KG1 (cell line): Measurements from ENCODE around the gene CFAP157.

Experiments
- DNase-seq: peaks from one replicate; lab custom pipeline; 2025; lab: John Stamatoyannopoulos, UW

Gene CFAP157

GRCh38 chr9:127715470-127716337 lies 8.9 kb downstream of the CFAP157 start, which contains the start of the genes PTRH1 and TTC16:
PTRH1 (minus strand) TSS chr9:127715663; CDS start chr9:127715639, 24 bp downstream.
TTC16 (plus strand) TSS chr9:127716079; CDS start chr9:127716146, 67 bp downstream.
- DNase-seq = peak; percentile 94

GRCh38 chr9:127716412-127716811 lies 9.6 kb downstream of the CFAP157 start:
- no peak for DNase-seq

- no peak for DNase-seq
Observed at GRCh38 chr9:127717766-127718165, 11.0 kb downstream of the CFAP157 start.

- no peak for DNase-seq
Observed at GRCh38 chr9:127720031-127720864, 13.5 kb downstream of the CFAP157 start.

- no peak for DNase-seq
Observed at GRCh38 chr9:127720865-127721227, 14.1 kb downstream of the CFAP157 start.

GRCh38 chr9:127721391-127721821 lies 14.6 kb downstream of the CFAP157 start:
- DNase-seq = no peak

GRCh38 chr9:127722055-127722745 lies 15.4 kb downstream of the CFAP157 start:
- no peak for DNase-seq

- DNase-seq = no peak
Observed at GRCh38 chr9:127723013-127723412, 16.2 kb downstream of the CFAP157 start.

GRCh38 chr9:127723444-127723843 lies 16.7 kb downstream of the CFAP157 start:
- DNase-seq = no peak

GRCh38 chr9:127724012-127724411 lies 17.2 kb downstream of the CFAP157 start:
- no peak for DNase-seq

- DNase-seq = no peak
Observed at GRCh38 chr9:127726871-127727270, 20.1 kb downstream of the CFAP157 start.

- DNase-seq = no peak
Observed at GRCh38 chr9:127728808-127729207, 22.0 kb downstream of the CFAP157 start.

GRCh38 chr9:127729522-127730256 lies 22.9 kb downstream of the CFAP157 start:
- DNase-seq = no peak

- no peak for DNase-seq
Observed at GRCh38 chr9:127730262-127730661, 23.5 kb downstream of the CFAP157 start.

GRCh38 chr9:127730799-127731410 lies 24.1 kb downstream of the CFAP157 start:
- DNase-seq = no peak

- no peak for DNase-seq
Observed at GRCh38 chr9:127731938-127732337, 25.1 kb downstream of the CFAP157 start.

- no peak for DNase-seq
Observed at GRCh38 chr9:127732444-127732843, 25.7 kb downstream of the CFAP157 start.

GRCh38 chr9:127733614-127734013 lies 26.8 kb downstream of the CFAP157 start:
- DNase-seq = no peak

- DNase-seq = no peak
Observed at GRCh38 chr9:127734247-127734746, 27.5 kb downstream of the CFAP157 start.

GRCh38 chr9:127734747-127735529 lies 28.1 kb downstream of the CFAP157 start, which contains the start of gene TOR2A:
TOR2A (minus strand) TSS chr9:127735294; CDS start chr9:127735270, 24 bp downstream.
- peak; percentile 84 for DNase-seq
